Neural crest cell (in vitro differentiated cells): ENCODE measurements around the gene CGAS. TPM values are rescaled to one million over a fixed set of nuclear protein-coding genes. Genes with fewer than 3 reads are reported as not detected.

Experiments
- DNase-seq: peaks from one replicate; pipeline ENCODE4 v3.0.0; 2021; ENCODE audit warnings: low read depth, mixed read lengths, low spot score
- H3K27ac Mint-ChIP-seq: one replicate; pipeline ENCODE4 v1.8.0; 2021; ENCODE audit warnings: mild to moderate bottlenecking, mixed read lengths; ENCODE audit not compliant: unreplicated experiment
- H3K27me3 Mint-ChIP-seq: 2 replicates; pipeline ENCODE4 v1.8.0; 2021; ENCODE audit warnings: low read depth, mild to moderate bottlenecking, mixed read lengths
- H3K36me3 Mint-ChIP-seq: 2 replicates; pipeline ENCODE4 v1.8.0; 2021; ENCODE audit warnings: low read depth, mild to moderate bottlenecking, mixed read lengths
- H3K4me1 Mint-ChIP-seq: 2 replicates; pipeline ENCODE4 v1.8.0; 2021; ENCODE audit warnings: mixed read lengths
- H3K4me3 Mint-ChIP-seq: one replicate; pipeline ENCODE4 v1.8.0; 2021; ENCODE audit warnings: mild to moderate bottlenecking, mixed read lengths
- H3K9me3 Mint-ChIP-seq: 2 replicates; pipeline ENCODE4 v1.8.0; 2021; ENCODE audit warnings: mixed read lengths
- total RNA-seq: library from RNA; stranded (reverse); gene quantifications from 2 replicates; pipeline ENCODE4 v1.2.1, GENCODE V29; 2021
- TF ChIP-seq, protein P1 (sequence below): fragments of 200-600 bp; sonication (generic); conservative IDR thresholded peaks from 2 replicates; pipeline ENCODE4 v1.5.0; 2021; ENCODE audit warnings: antibody characterized with exemption, mild to moderate bottlenecking

The CGAS gene
- total RNA-seq, 1 donor from 2014 or later: 0.63 TPM

DNA sequence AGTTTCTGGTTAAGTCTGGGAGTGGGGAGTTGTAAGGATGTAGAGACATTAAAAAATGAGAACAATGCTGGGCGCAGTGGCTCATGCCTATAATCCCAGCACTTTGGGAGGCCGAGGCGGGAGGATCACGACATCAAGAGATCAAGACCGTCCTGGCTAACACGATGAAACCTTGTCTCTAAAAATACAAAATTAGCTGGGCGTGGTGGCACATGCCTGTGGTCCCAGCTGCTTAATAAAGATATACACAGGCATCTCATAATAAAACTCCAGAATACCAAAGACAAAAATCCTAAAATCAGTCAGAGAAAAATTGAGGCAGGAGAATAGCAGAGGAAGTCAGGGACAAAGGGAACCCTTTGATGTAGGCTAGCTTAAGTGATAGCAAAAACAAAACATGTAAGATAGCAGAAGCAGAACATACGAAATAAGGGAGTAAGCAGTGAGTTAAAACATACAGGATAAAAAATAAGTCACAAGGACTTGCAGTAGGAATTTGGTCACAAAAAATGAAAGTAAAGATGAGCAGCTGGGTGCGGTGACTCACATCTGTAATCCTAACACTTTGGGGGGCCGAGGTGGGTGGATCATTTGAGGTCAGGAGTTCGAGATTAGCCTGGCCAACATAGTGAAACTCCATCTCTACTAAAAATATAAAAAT is 33.9 kb downstream of the CGAS start:
- H3K4me1 Mint-ChIP-seq: no peaks in the 10 kb centered on the region
- DNase-seq: no peak
- peak overlapping the region; percentile 25 for H3K27ac Mint-ChIP-seq
- H3K4me3 Mint-ChIP-seq: no peak overlapping the region
- no peaks in the 10 kb centered on the region for H3K36me3 Mint-ChIP-seq
- TF ChIP-seq, protein P1, sequence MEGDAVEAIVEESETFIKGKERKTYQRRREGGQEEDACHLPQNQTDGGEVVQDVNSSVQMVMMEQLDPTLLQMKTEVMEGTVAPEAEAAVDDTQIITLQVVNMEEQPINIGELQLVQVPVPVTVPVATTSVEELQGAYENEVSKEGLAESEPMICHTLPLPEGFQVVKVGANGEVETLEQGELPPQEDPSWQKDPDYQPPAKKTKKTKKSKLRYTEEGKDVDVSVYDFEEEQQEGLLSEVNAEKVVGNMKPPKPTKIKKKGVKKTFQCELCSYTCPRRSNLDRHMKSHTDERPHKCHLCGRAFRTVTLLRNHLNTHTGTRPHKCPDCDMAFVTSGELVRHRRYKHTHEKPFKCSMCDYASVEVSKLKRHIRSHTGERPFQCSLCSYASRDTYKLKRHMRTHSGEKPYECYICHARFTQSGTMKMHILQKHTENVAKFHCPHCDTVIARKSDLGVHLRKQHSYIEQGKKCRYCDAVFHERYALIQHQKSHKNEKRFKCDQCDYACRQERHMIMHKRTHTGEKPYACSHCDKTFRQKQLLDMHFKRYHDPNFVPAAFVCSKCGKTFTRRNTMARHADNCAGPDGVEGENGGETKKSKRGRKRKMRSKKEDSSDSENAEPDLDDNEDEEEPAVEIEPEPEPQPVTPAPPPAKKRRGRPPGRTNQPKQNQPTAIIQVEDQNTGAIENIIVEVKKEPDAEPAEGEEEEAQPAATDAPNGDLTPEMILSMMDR: no peak
- no peaks in the 10 kb centered on the region for H3K9me3 Mint-ChIP-seq
- H3K27me3 Mint-ChIP-seq: no peaks in the 10 kb centered on the region

DNA sequence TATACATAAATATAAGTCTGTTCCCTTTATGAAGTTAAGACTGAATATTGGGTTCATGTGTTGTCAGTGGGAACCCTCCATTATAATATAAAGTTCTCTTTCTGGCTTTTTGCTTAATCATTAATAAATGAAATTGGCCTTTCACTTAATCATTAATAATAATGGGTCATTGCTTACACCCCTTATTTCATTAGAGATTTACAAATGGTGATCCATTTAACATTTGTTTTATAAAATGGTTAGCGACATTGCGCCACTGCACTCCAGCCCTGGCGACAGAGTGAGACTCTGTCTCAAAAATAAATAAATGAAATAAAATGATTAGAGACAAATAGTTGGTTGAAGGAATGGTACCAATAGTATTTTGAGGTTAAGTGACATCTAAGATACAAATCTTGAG is 39.0 kb downstream of the CGAS start:
- no peaks in the 10 kb centered on the region for H3K9me3 Mint-ChIP-seq
- no peak for DNase-seq
- TF ChIP-seq, protein P1: no peak
- H3K4me1 Mint-ChIP-seq: no peaks in the 10 kb centered on the region
- no peaks in the 10 kb centered on the region for H3K27me3 Mint-ChIP-seq
- no peak overlapping the region for H3K4me3 Mint-ChIP-seq
- no peak overlapping the region for H3K27ac Mint-ChIP-seq
- H3K36me3 Mint-ChIP-seq: no peaks in the 10 kb centered on the region

DNA sequence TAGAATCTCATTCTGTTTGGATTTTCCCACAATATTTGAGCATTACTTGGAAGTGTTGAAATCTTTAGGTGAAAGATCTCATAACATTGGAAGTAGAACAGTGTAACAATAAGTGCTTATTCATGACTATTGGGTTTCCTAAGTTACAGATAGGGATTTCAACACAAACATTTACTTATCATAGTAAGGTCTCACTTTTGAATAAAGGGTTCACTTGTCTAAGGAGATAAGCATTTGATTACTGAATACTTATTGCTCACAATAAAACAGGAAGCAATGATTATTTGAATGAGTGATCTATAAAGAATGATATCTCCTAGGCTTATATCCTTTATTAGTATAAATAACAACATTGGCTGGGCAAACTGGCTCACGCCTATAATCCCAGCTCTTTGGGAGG is 42.7 kb downstream of the CGAS start:
- Mint-ChIP-seq H3K27ac (no peak overlapping the region), H3K36me3 (no peaks in the 10 kb centered on the region), H3K4me1 (no peaks in the 10 kb centered on the region), H3K4me3 (no peak overlapping the region), H3K9me3 (no peaks in the 10 kb centered on the region), H3K27me3 (no peaks in the 10 kb centered on the region)
- no peak for DNase-seq
- TF ChIP-seq, protein P1: no peak

DNA sequence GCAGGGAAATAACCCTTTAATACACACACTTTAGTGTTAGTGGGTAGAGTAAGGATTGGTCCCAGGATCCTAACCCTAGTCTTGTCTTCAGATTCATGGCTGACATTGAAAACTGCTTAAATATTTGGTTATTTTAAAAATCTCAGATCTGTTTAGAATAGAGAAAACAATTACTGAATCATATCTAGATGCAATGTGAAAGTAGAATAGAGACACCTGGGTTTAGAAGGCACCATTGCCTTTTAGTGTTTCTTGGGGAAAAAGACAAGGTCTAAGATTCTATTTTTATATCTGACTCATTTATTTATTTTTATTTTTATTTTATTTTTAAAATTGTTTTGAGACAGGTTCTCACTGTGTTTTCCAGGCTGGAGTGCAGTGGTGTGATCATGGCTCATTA is 51.4 kb downstream of the CGAS start:
- TF ChIP-seq, protein P1: no peak
- Mint-ChIP-seq H3K4me3 (no peak overlapping the region), H3K27ac (no peak overlapping the region), H3K9me3 (no peaks in the 10 kb centered on the region), H3K4me1 (no peaks in the 10 kb centered on the region), H3K27me3 (no peaks in the 10 kb centered on the region), H3K36me3 (no peaks in the 10 kb centered on the region)
- no peak for DNase-seq

DNA sequence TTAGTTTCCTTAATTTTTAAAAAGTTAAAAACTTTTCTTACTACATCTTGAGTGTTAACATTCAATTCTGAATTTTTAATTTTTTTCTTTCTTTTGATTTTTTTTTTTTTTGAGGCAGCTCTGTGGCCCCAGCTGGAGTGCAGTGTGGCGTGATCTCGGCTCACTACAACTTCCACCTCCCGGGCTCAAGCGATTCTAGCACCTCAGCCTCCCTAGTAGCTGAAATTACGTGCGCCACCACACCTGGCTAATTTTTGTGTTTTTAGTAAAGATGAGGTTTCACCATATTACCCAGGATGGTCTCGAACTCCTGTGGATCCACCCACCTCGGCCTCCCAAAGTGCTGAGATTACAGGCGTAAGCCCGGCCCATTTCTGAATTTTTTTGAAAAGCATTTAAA is 56.2 kb downstream of the CGAS start:
- TF ChIP-seq, protein P1: no peak
- Mint-ChIP-seq H3K4me1 (no peaks in the 10 kb centered on the region), H3K27ac (no peak overlapping the region), H3K9me3 (no peaks in the 10 kb centered on the region), H3K4me3 (no peak overlapping the region), H3K36me3 (no peaks in the 10 kb centered on the region), H3K27me3 (peaks cover 9% of the 10 kb centered on the region)
- DNase-seq: no peak
